ENCODE results near the gene CNDP1.

Gene CNDP1

GRCh38 chr18:74511823-74512222 lies 22.5 kb upstream of the CNDP1 start:
- TF ChIP-seq, protein P1, sequence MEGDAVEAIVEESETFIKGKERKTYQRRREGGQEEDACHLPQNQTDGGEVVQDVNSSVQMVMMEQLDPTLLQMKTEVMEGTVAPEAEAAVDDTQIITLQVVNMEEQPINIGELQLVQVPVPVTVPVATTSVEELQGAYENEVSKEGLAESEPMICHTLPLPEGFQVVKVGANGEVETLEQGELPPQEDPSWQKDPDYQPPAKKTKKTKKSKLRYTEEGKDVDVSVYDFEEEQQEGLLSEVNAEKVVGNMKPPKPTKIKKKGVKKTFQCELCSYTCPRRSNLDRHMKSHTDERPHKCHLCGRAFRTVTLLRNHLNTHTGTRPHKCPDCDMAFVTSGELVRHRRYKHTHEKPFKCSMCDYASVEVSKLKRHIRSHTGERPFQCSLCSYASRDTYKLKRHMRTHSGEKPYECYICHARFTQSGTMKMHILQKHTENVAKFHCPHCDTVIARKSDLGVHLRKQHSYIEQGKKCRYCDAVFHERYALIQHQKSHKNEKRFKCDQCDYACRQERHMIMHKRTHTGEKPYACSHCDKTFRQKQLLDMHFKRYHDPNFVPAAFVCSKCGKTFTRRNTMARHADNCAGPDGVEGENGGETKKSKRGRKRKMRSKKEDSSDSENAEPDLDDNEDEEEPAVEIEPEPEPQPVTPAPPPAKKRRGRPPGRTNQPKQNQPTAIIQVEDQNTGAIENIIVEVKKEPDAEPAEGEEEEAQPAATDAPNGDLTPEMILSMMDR (IDR thresholded peaks at IDR 0.05; ENCODE audit: insufficient read depth, low read length, poor library complexity, severe bottlenecking), result no peak
- no peak for DNase-seq (ENCODE audit: extremely low read depth, insufficient read length)
- H3K36me3 ChIP-seq (ENCODE audit: control insufficient read depth, insufficient read depth, low read length), result peaks cover 74% of the 10 kb centered on the region
- H3K27me3 ChIP-seq (replicated peaks; ENCODE audit: control insufficient read depth, insufficient read depth, low read length), result no peaks in the 10 kb centered on the region
- no peak overlapping the region for H3K4me3 ChIP-seq (replicated peaks; ENCODE audit: low read depth, low read length)

DNA sequence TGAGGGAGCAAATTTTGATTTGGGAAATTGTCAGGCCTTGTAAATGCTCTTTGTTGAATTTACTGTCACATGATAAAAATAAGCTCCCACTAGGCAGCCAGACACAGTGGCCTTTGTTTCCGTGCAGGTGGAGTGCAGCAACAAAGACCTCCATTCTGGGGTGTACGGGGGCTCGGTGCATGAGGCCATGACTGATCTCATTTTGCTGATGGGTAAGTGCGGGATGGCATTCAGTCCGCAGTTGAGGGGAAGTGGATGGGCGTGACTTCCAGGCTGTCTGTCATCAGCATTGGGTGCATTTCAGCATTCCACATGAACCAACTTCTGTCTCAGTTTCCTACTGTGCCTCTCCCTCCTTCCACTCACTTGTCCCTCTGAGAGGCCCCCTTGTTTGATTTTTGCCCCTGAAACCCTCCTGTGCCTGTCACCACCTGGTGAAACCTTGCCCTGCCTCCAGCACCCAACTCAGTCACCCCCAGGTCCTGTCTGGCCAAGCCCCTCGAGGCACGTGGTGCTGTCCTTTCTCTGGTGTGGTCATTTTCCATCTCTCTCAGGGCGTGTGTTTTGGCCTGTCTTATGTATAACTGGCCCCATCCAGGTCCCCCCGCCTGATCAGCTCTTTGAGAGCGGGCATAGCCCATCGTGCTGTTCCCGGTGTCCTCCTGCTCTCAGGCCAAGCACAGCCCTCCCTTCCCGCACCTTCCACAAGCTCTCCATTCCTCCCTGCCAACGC lies 21.8 kb upstream of the CNDP1 start:
- Histone ChIP-seq H3K4me3 (replicated peaks; ENCODE audit: low read depth, low read length) (no peak overlapping the region), H3K36me3 (ENCODE audit: control insufficient read depth, insufficient read depth, low read length) (peaks cover 74% of the 10 kb centered on the region), H3K27me3 (replicated peaks; ENCODE audit: control insufficient read depth, insufficient read depth, low read length) (no peaks in the 10 kb centered on the region)
- TF ChIP-seq, protein P1 (IDR thresholded peaks at IDR 0.05; ENCODE audit: insufficient read depth, low read length, poor library complexity, severe bottlenecking), result no peak
- no peak for DNase-seq (ENCODE audit: extremely low read depth, insufficient read length)

GRCh38 chr18:74513149-74513882 lies 21.0 kb upstream of the CNDP1 start:
- H3K27me3 ChIP-seq (replicated peaks; ENCODE audit: control insufficient read depth, insufficient read depth, low read length), result no peaks in the 10 kb centered on the region
- no peak for DNase-seq (ENCODE audit: extremely low read depth, insufficient read length)
- no peak overlapping the region for H3K4me3 ChIP-seq (replicated peaks; ENCODE audit: low read depth, low read length)
- H3K36me3 ChIP-seq (ENCODE audit: control insufficient read depth, insufficient read depth, low read length), result peaks cover 69% of the 10 kb centered on the region
- TF ChIP-seq, protein P1 (IDR thresholded peaks at IDR 0.05; ENCODE audit: insufficient read depth, low read length, poor library complexity, severe bottlenecking), result no peak

GRCh38 chr18:74513883-74514205 lies 20.5 kb upstream of the CNDP1 start:
- H3K27me3 ChIP-seq (replicated peaks; ENCODE audit: control insufficient read depth, insufficient read depth, low read length), result no peaks in the 10 kb centered on the region
- TF ChIP-seq, protein P1 (IDR thresholded peaks at IDR 0.05; ENCODE audit: insufficient read depth, low read length, poor library complexity, severe bottlenecking), result no peak
- H3K36me3 ChIP-seq (ENCODE audit: control insufficient read depth, insufficient read depth, low read length), result peaks cover 67% of the 10 kb centered on the region
- DNase-seq (ENCODE audit: extremely low read depth, insufficient read length), result no peak
- H3K4me3 ChIP-seq (replicated peaks; ENCODE audit: low read depth, low read length), result no peak overlapping the region

DNA sequence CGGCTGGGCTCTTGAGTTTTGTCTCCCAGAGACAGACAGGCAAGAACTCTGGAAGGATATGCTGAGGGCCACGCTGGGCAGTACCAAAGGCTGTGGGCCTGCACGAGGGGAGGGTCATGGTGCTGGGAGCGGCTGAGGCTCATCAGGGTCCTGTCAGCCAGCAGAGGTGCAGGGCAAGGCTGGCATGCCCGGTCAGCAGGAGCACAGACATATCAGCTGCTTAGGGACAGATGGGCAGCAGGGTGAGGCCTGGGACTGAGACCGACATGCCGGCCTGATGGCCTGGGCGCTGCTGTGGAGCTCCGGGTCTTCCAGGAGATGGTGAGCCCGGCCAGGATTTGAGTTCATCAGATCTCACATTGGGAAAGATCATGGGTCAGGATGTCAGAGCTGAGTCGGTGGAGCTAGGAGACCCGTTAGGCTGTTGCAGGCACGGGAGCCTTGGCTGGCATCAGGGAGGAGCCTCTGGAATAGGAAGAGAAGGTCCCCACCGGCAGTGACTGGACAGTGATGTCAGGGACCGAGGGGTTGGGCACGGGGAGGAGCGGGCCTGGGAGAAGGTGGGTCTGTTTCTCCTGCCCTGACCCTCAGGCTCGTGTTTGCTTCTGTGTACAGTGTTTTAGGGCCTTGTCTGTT lies 19.3 kb upstream of the CNDP1 start:
- TF ChIP-seq, protein P1 (IDR thresholded peaks at IDR 0.05; ENCODE audit: insufficient read depth, low read length, poor library complexity, severe bottlenecking), result no peak
- no peaks in the 10 kb centered on the region for H3K27me3 ChIP-seq (replicated peaks; ENCODE audit: control insufficient read depth, insufficient read depth, low read length)
- DNase-seq (ENCODE audit: extremely low read depth, insufficient read length), result no peak
- H3K4me3 ChIP-seq (replicated peaks; ENCODE audit: low read depth, low read length), result no peak overlapping the region
- H3K36me3 ChIP-seq (ENCODE audit: control insufficient read depth, insufficient read depth, low read length), result peaks cover 70% of the 10 kb centered on the region

All from GM06990 (cell line).